ENCODE results near the gene GAMT. TPM values are rescaled to one million over a fixed set of nuclear protein-coding genes. Genes with fewer than 3 reads are reported as not detected.

The GAMT gene
- total and polyA plus RNA-seq, 3 donors from 2014 or later = 92.2 to 191 (median 144) TPM

DNA sequence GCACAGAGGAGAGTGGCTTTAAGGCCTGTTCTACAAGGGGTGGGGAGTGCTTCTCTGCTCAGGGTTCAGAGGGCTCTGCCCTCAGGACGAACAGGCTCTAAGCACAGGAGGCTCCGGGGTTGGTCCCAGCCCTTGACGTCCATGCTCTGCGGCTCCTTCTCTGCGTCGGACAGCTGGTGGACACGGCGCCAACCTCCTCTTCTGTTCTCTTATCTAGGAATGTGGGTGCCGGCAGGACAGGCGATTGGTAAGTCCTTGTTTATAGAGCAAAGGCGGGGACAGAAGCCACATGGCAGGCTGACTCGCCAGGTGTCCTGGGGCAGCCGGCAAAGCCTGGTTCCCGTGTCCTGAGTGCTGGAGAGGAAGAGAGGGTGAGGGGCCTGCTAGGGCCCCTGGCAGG is 28.4 kb upstream of the GAMT start:
- DNase-seq = peak; percentile 89
- 66 to 74% methylated on average over 10 to 13 of the region's 14 CpGs for WGBS, 2 donors
- intact Hi-C loops (cut with DNase I; ENCODE audit: low total_unique reads) = no loop called here
- Histone ChIP-seq H3K9me3 (no peaks in the 10 kb centered on the region), H3K27me3 (no peaks in the 10 kb centered on the region), H3K27ac (peak overlapping the region in 1 of 2 donors; percentile 44), H3K4me1 (peaks cover 18% of the 10 kb centered on the region), H3K4me3 (no peak overlapping the region), H3K36me3 (ENCODE audit: low read depth, missing control alignments) (no peaks in the 10 kb centered on the region)
- TF ChIP-seq, protein P1, sequence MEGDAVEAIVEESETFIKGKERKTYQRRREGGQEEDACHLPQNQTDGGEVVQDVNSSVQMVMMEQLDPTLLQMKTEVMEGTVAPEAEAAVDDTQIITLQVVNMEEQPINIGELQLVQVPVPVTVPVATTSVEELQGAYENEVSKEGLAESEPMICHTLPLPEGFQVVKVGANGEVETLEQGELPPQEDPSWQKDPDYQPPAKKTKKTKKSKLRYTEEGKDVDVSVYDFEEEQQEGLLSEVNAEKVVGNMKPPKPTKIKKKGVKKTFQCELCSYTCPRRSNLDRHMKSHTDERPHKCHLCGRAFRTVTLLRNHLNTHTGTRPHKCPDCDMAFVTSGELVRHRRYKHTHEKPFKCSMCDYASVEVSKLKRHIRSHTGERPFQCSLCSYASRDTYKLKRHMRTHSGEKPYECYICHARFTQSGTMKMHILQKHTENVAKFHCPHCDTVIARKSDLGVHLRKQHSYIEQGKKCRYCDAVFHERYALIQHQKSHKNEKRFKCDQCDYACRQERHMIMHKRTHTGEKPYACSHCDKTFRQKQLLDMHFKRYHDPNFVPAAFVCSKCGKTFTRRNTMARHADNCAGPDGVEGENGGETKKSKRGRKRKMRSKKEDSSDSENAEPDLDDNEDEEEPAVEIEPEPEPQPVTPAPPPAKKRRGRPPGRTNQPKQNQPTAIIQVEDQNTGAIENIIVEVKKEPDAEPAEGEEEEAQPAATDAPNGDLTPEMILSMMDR (IDR thresholded peaks at IDR 0.05) = no peak
- no peak for TF ChIP-seq POLR2A (IDR thresholded peaks at IDR 0.05)

DNA sequence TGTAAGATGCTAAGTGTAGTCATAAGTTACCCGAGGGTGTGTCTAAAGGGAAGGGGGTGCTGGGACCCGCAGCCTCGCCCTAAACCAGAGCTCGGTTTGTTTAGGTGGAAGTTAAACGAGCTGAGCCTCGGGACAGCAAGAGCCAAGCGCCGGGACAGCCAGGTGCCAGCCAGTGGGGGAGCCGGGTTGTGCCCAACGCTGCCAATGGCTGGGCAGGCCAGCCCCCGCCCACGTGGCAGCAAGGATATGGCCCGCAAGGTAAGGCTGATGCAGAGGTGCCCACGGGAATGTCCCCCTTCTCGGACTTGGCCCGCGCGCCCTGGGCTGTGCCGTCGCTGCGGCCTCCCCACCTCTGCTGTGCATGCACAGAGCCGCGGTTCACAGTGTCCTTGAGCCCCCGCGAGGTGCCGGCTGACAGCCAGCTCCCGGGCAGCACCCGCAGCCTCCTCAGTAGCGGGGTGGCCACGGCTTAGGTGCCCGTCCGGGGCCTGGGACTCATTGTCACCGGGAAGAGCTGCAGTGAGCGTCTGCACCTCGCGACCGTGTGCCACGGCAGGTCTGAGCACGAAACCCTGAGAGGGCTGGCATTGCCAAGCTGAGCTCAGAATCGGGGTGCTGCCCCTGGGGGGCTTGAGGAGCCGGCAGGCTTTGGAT is 27.5 kb upstream of the GAMT start:
- peak; percentile 53 for DNase-seq
- Histone ChIP-seq H3K27me3 (no peaks in the 10 kb centered on the region), H3K4me1 (peaks cover 18% of the 10 kb centered on the region), H3K27ac (no peak overlapping the region), H3K9me3 (no peaks in the 10 kb centered on the region), H3K36me3 (ENCODE audit: low read depth, missing control alignments) (no peaks in the 10 kb centered on the region), H3K4me3 (no peak overlapping the region)
- intact Hi-C loops (cut with DNase I; ENCODE audit: low total_unique reads) = no loop called here
- WGBS, 2 donors = 65 to 68% methylated on average over 8 to 37 of the region's 41 CpGs
- no peak for TF ChIP-seq POLR2A (IDR thresholded peaks at IDR 0.05)
- TF ChIP-seq, protein P1 (IDR thresholded peaks at IDR 0.05) = no peak

DNA sequence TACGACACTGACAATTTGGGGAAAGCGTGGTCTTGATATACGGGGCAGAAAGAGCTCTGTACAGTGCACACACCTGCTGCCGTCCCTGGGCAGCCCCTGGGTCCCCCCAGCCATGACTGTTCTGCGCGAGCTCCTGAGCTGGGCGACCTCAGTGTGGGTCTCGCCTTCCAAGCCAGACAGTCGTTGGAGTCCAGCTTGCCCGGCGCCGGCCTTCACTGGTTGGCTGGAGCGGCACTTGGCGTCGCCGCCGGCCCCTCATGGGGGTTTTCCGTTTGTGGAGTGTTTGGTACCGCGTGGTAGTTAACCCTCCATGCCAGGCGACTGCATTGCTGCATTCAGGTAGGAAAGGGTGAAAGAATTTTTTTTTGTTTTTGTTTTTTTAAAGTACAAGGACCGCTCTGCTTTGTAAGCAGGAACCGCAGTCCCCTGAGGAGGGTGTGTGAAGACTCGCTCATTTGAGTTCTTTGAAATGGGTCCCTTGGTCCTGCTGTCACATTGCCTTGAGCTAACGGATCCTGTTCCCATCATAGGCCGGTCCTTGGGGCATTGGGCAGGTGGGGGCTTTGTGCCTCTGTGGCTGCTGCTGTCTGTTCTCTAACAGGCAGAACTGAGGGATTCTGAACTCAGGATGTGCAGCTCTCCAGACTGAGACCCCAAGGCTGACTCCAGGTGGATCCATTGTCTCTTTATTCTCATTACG is 26.0 kb upstream of the GAMT start:
- H3K36me3 ChIP-seq (ENCODE audit: low read depth, missing control alignments) = no peaks in the 10 kb centered on the region
- TF ChIP-seq, protein P1 (IDR thresholded peaks at IDR 0.05) = no peak
- no peak for TF ChIP-seq POLR2A (IDR thresholded peaks at IDR 0.05)

DNA sequence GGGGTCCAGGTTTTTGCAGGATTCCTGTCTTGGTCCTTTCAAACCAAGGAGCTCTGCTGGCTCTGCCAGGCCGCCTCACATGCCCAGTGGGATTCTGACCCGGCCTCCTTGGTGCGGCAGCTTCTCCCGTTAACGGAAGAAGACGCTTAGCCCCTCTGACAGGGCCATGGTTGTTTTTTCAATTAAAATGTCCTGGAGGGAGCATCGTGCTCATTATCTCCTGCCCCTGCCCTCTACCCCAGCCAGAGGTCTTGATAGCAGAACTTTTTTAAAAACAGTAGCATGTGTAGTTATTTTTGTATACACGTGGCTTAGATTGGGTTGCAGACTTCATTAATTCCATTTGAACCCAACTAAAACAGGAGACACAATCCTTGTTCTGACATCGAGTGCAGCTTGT is 25.4 kb upstream of the GAMT start:
- no peak overlapping the region for H3K27ac ChIP-seq
- H3K27me3 ChIP-seq = no peaks in the 10 kb centered on the region
- H3K36me3 ChIP-seq (ENCODE audit: low read depth, missing control alignments) = no peaks in the 10 kb centered on the region
- H3K4me3 ChIP-seq = no peak overlapping the region
- no peak for DNase-seq
- peaks cover 21% of the 10 kb centered on the region for H3K4me1 ChIP-seq
- intact Hi-C loops (cut with DNase I; ENCODE audit: low total_unique reads) = no loop called here
- no peak for TF ChIP-seq POLR2A (IDR thresholded peaks at IDR 0.05)
- TF ChIP-seq, protein P1 (IDR thresholded peaks at IDR 0.05) = no peak
- 81 to 89% methylated on average over 9 of the region's 9 CpGs for WGBS, 2 donors
- H3K9me3 ChIP-seq = no peaks in the 10 kb centered on the region

More for the DNA sequence above, 26.0 kb upstream of the GAMT start:
- DNase-seq = no peak
- 91 to 94% methylated on average over 11 to 27 of the region's 27 CpGs for whole genome bisulfite sequencing, 2 donors
- Histone ChIP-seq H3K27ac (no peak overlapping the region), H3K9me3 (no peaks in the 10 kb centered on the region), H3K4me3 (no peak overlapping the region), H3K4me1 (peaks cover 18% of the 10 kb centered on the region), H3K27me3 (no peaks in the 10 kb centered on the region)
- intact Hi-C loops (cut with DNase I; ENCODE audit: low total_unique reads) = no loop called here
